Right lobe of liver (tissue), 4 donors: ENCODE measurements around the gene GRIPAP1.

ENCODE experiments used
- CTCF ChIP-seq, 4 donors: fragments of 200-600 bp in 3 of 4; fragments of 450-650 bp in 1 of 4; IDR thresholded peaks; one replicate each; pipeline versions ENCODE4 v1.5.1 to v1.8.0; 2016 to 2022; ENCODE audit warnings: antibody characterized with exemption in 4 of 4, mild to moderate bottlenecking in 2 of 4
- POLR2A ChIP-seq: fragments of 450-650 bp; IDR thresholded peaks from one replicate; pipeline ENCODE4 v1.6.1; 2017; ENCODE audit warnings: antibody characterized with exemption, mild to moderate bottlenecking
- donor health status: DM: no; HTN: no; CAD: no.
- donor health status: DM: no; HTN: no; CAD: no.
- donor health status: DM: no; HTN: yes; CAD: no.

DNA sequence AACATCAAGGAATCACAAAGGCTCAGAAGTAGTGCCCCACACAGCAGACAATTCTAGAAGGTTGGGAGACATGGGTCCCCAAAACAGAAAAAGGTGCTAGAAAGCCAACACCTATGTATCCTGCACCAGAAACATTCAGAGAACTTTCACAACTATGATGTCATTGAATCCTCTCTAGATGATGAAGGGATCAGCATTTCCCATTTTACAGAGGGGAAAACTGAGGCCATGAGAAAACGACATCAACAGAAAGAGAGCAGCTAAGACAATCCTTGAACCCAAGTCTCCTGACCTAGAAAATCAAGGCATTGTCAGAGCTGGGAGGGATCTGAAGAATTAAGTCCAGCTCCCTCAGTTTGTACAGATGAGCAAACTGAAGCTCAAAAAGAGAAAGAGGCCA, 33.7 kb downstream of the GRIPAP1 start:
- TF ChIP-seq CTCF (IDR thresholded peaks at IDR 0.05), result no peak
- no peak for TF ChIP-seq POLR2A
